H1 (cell line): ENCODE results near the gene AMN. TPM values are rescaled to one million over a fixed set of nuclear protein-coding genes. Genes with fewer than 3 reads are reported as not detected.

Source experiments
- CTCF ChIA-PET: fragments of 300-600 bp; sonication (Branson Sonifier 250); formaldehyde crosslinking; loops from one replicate; lab custom pipeline; 2021; ENCODE audit not compliant: partially characterized antibody; lab: Charles Lee
- POLR2A ChIA-PET: fragments of 300-600 bp; sonication (Branson Sonifier 250); formaldehyde crosslinking; loops from one replicate; lab custom pipeline; 2021; ENCODE audit warnings: inconsistent platforms; ENCODE audit not compliant: partially characterized antibody; lab: Charles Lee
- DNase-seq, 2 experiments: peaks; one replicate each; pipeline versions ENCODE4 v3.0.0 to v3.0.0-alpha.2; 2010 to 2022; ENCODE audit warnings: low spot score in 2 of 2, low read depth in 1 of 2, mixed read lengths in 1 of 2
- FAIRE-seq: peaks from 2 replicates; lab custom pipeline; 2011; peaks lifted over from hg19 to GRCh38; lab: Jason Lieb, UNC
- H2AFZ ChIP-seq: 2 replicates; pipeline ENCODE4 v1.8.1; 2012; ENCODE audit warnings: low read length, inconsistent platforms
- H2AK5ac ChIP-seq: 2 replicates; pipeline ENCODE4 v1.6.1; 2013; ENCODE audit warnings: low read depth, low read length
- H2BK120ac ChIP-seq: replicated peaks from 2 replicates; pipeline ENCODE3; 2013; ENCODE audit warnings: low read depth, low read length, inconsistent platforms
- H2BK12ac ChIP-seq: 2 replicates; pipeline ENCODE4 v1.6.1; 2013; ENCODE audit warnings: low read depth, low read length
- H2BK15ac ChIP-seq: 2 replicates; pipeline ENCODE4 v1.6.1; 2013; ENCODE audit warnings: low read length
- H2BK20ac ChIP-seq: 2 replicates; pipeline ENCODE4 v1.6.1; 2013; ENCODE audit warnings: low read length
- H2BK5ac ChIP-seq: 2 replicates; pipeline ENCODE4 v1.6.1; 2013; ENCODE audit warnings: low read depth, low read length
- H3K14ac ChIP-seq: 2 replicates; pipeline ENCODE4 v1.6.1; 2013; ENCODE audit warnings: inconsistent platforms; ENCODE audit not compliant: insufficient read length
- H3K18ac ChIP-seq: 2 replicates; pipeline ENCODE4 v1.6.1; 2013; ENCODE audit warnings: low read length; ENCODE audit errors: extremely low read depth
- H3K23ac ChIP-seq: 2 replicates; pipeline ENCODE4 v1.6.1; 2013; ENCODE audit warnings: inconsistent platforms; ENCODE audit not compliant: insufficient read length
- H3K23me2 ChIP-seq: 2 replicates; pipeline ENCODE4 v1.6.1; 2013; ENCODE audit warnings: low read depth, low read length
- H3K27ac ChIP-seq: 2 replicates; pipeline ENCODE4 v1.6.1; 2011; ENCODE audit warnings: low read depth, low read length, inconsistent platforms
- H3K27me3 ChIP-seq, 4 experiments: replicated peaks in 1 of 4; 1 replicate in 1 of 4; 2 replicates in 3 of 4; pipeline versions ENCODE4 v1.6.1 to v1.8.1; 2011 to 2013; ENCODE audit warnings: low read length in 3 of 4, mild to moderate bottlenecking in 3 of 4, inconsistent platforms in 2 of 4, mixed read lengths in 2 of 4, moderate library complexity in 1 of 4; ENCODE audit not compliant: control insufficient read depth in 3 of 4, insufficient read depth in 3 of 4; ENCODE audit errors: extremely low read depth in 1 of 4
- H3K36me3 ChIP-seq, 4 experiments: 2 replicates each; pipeline versions ENCODE4 v1.6.1 to v1.8.1; 2011 to 2013; ENCODE audit warnings: mild to moderate bottlenecking in 4 of 4, low read length in 3 of 4, moderate library complexity in 2 of 4, control low read depth in 1 of 4, inconsistent platforms in 1 of 4; ENCODE audit not compliant: insufficient read depth in 4 of 4, control insufficient read depth in 2 of 4
- H3K4ac ChIP-seq: replicated peaks from 2 replicates; pipeline ENCODE3; 2013; ENCODE audit warnings: low read length, low read depth, mixed read lengths, inconsistent platforms; ENCODE audit not compliant: insufficient read length
- H3K4me1 ChIP-seq, 4 experiments: replicated peaks in 1 of 4; 1 replicate in 1 of 4; 2 replicates in 3 of 4; pipeline versions ENCODE4 v1.6.1 to v1.8.1; 2011 to 2013; ENCODE audit warnings: low read length in 3 of 4, inconsistent platforms in 2 of 4, mixed read lengths in 1 of 4; ENCODE audit not compliant: insufficient read depth in 4 of 4, control insufficient read depth in 3 of 4
- H3K4me2 ChIP-seq, 2 experiments: 2 replicates each; pipeline versions ENCODE4 v1.6.1 to v1.8.1; 2011 to 2013; ENCODE audit warnings: low read depth in 2 of 2, low read length in 2 of 2, control low read depth in 1 of 2, inconsistent platforms in 1 of 2, mild to moderate bottlenecking in 1 of 2; ENCODE audit not compliant: insufficient read depth in 1 of 2
- H3K4me3 ChIP-seq, 4 experiments: fragments of 200-600, 300-600 bp in 1 of 4; sonication (generic), shearing (Covaris generic), sonication (Bioruptor Twin) in 1 of 4; 2 replicates each; pipeline versions ENCODE4 v1.5.1 to v1.8.1; 2011 to 2016; ENCODE audit warnings: low read length in 4 of 4, low read depth in 3 of 4, control low read depth in 2 of 4, inconsistent platforms in 2 of 4, mild to moderate bottlenecking in 2 of 4, mixed read lengths in 1 of 4, moderate library complexity in 1 of 4; ENCODE audit not compliant: insufficient read depth in 2 of 4; ENCODE audit errors: extremely low read depth in 1 of 4
- H3K56ac ChIP-seq: replicated peaks from 2 replicates; pipeline ENCODE3; 2013; ENCODE audit warnings: low read depth, mild to moderate bottlenecking, mixed read lengths, low read length, inconsistent platforms; ENCODE audit not compliant: insufficient read length
- H3K79me1 ChIP-seq: 2 replicates; pipeline ENCODE4 v1.6.1; 2013; ENCODE audit warnings: low read depth, low read length, control low read depth
- H3K79me2 ChIP-seq, 2 experiments: 2 replicates each; pipeline versions ENCODE4 v1.6.1 to v1.8.1; 2012 to 2013; ENCODE audit warnings: low read length in 2 of 2, mild to moderate bottlenecking in 2 of 2, inconsistent platforms in 1 of 2; ENCODE audit not compliant: insufficient read depth in 2 of 2, control insufficient read depth in 1 of 2
- H3K9ac ChIP-seq, 4 experiments: replicated peaks in 1 of 4; 1 replicate in 1 of 4; 2 replicates in 3 of 4; pipeline versions ENCODE4 v1.6.1 to v1.8.1; 2011 to 2013; ENCODE audit warnings: low read depth in 3 of 4, low read length in 3 of 4, control low read depth in 2 of 4, mild to moderate bottlenecking in 2 of 4, moderate library complexity in 2 of 4, inconsistent platforms in 1 of 4; ENCODE audit errors: extremely low read depth in 1 of 4
- H3K9me3 ChIP-seq, 2 experiments: 2 replicates each; pipeline versions ENCODE4 v1.6.1 to v1.8.1; 2012 to 2013; ENCODE audit warnings: mild to moderate bottlenecking in 2 of 2, moderate library complexity in 2 of 2, control low read depth in 1 of 2, inconsistent platforms in 1 of 2, low read depth in 1 of 2, low read length in 1 of 2, mixed read lengths in 1 of 2; ENCODE audit not compliant: insufficient read depth in 2 of 2
- H4K20me1 ChIP-seq, 2 experiments: replicated peaks in 1 of 2; 2 replicates each; pipeline versions ENCODE3 to v1.8.1; 2011 to 2013; ENCODE audit warnings: inconsistent platforms in 2 of 2, low read length in 2 of 2, mild to moderate bottlenecking in 1 of 2; ENCODE audit not compliant: insufficient read depth in 2 of 2, control insufficient read depth in 1 of 2
- H4K5ac ChIP-seq: 2 replicates; pipeline ENCODE4 v1.6.1; 2013; ENCODE audit warnings: low read length, low read depth, mixed read lengths, inconsistent platforms; ENCODE audit not compliant: insufficient read length
- H4K8ac ChIP-seq: 2 replicates; pipeline ENCODE4 v1.8.0; 2013; ENCODE audit warnings: mild to moderate bottlenecking, moderate library complexity, low read length, inconsistent platforms; ENCODE audit not compliant: insufficient read depth; ENCODE audit errors: extremely low read depth
- H4K91ac ChIP-seq: replicated peaks from 2 replicates; pipeline ENCODE3; 2013; ENCODE audit warnings: low read length, mixed read lengths, inconsistent platforms; ENCODE audit not compliant: insufficient read length
- ASH2L ChIP-seq: fragments of 200-600, 300-600 bp; sonication (generic); IDR thresholded peaks from one replicate; pipeline ENCODE4 v1.7.1; 2017; ENCODE audit warnings: low read length
- BCL11A ChIP-seq, 2 experiments: IDR thresholded peaks; one replicate each; pipeline ENCODE4 v1.6.1; 2011; ENCODE audit warnings: low read depth in 2 of 2, low read length in 2 of 2, mild to moderate bottlenecking in 2 of 2
- CTBP2 ChIP-seq: IDR thresholded peaks from 2 replicates; pipeline ENCODE4 v1.7.0; 2011; ENCODE audit warnings: borderline replicate concordance, mild to moderate bottlenecking, moderate library complexity, mixed read lengths, low read length; ENCODE audit not compliant: insufficient read depth, insufficient read length
- EP300 ChIP-seq, 2 experiments: IDR thresholded peaks; 1 replicate in 1 of 2; 2 replicates in 1 of 2; pipeline ENCODE4 v1.6.1; 2011 to 2012; ENCODE audit warnings: low read depth in 2 of 2, low read length in 2 of 2, mild to moderate bottlenecking in 2 of 2, borderline replicate concordance in 1 of 2, inconsistent platforms in 1 of 2, moderate library complexity in 1 of 2
- KDM1A ChIP-seq: fragments of 200-600, 300-600 bp; sonication (generic); IDR thresholded peaks from 2 replicates; pipeline ENCODE4 v1.7.1; 2016; ENCODE audit warnings: mild to moderate bottlenecking, low read length, borderline replicate concordance
- MAFK ChIP-seq: IDR thresholded peaks from 2 replicates; pipeline ENCODE4 v1.6.1; 2012; ENCODE audit warnings: low read depth, mild to moderate bottlenecking, improper control_type of control experiment, low read length
- RXRA ChIP-seq: IDR thresholded peaks from 2 replicates; pipeline ENCODE4 v1.6.1; 2011; ENCODE audit warnings: low read depth, mild to moderate bottlenecking, low read length, moderate library complexity; ENCODE audit not compliant: insufficient read depth
- SAP30 ChIP-seq: fragments of 300-600 bp; sonication (generic); IDR thresholded peaks from 2 replicates; pipeline ENCODE4 v1.7.1; 2012; ENCODE audit warnings: low read length, moderate library complexity, mild to moderate bottlenecking, inconsistent platforms; ENCODE audit not compliant: insufficient read depth, insufficient replicate concordance
- SP2 ChIP-seq: IDR thresholded peaks from 2 replicates; pipeline ENCODE4 v1.6.1; 2012; ENCODE audit warnings: mild to moderate bottlenecking, low read length, inconsistent platforms
- TEAD4 ChIP-seq: IDR thresholded peaks from 2 replicates; pipeline ENCODE4 v1.6.1; 2012; ENCODE audit warnings: low read depth, low read length, inconsistent platforms, mixed read lengths
- WGBS, 2 experiments: shearing (Covaris generic) in 1 of 2; methylation state at CpG; one replicate each; pipeline versions ENCODE4 v1.1.6 to v1.1.7; 2013 to 2015; ENCODE audit warnings: low lambda C conversion rate in 2 of 2, mixed read lengths in 2 of 2, inconsistent platforms in 1 of 2, low coverage in 1 of 2, missing lambda C conversion rate in 1 of 2; ENCODE audit not compliant: insufficient replicate concordance in 2 of 2, insufficient coverage in 1 of 2, insufficient read length in 1 of 2; ENCODE audit errors: extremely low coverage in 1 of 2, missing lambda C conversion rate in 1 of 2; 5-methylcytosine and 5-hydroxymethylcytosine counted together
- polyA plus RNA-seq, 7 experiments: library from polyadenylated mRNA; depleted of rRNA in 3 of 7; stranded (reverse) in 5 of 7; unstranded in 2 of 7; fragments of >200 nt in 5 of 7; fragments of 200-250 nt in 2 of 7; gene quantifications; 1 replicate in 5 of 7; 2 replicates in 1 of 7; 4 replicates in 1 of 7; pipeline versions ENCODE4 v1.2.1 to v1.2.3, GENCODE V29; 2011 to 2013; ENCODE audit warnings: missing spikeins in 2 of 7, mixed read lengths in 2 of 7
- total RNA-seq: library from RNA; stranded (reverse); fragmentation: NEBNext Ultra II Directional; extraction: Animal tissue kit (Norgen Biotek cat#: 25700); gene quantifications from 2 replicates; pipeline ENCODE4 v1.2.1, GENCODE V29; 2021

AMN gene
- total and polyA plus RNA-seq, 2 of the 8 experiments (the other 6 are each of a cell fraction or from before 2014, with no cell fraction given): 0.77 to 1.5 TPM

- Histone ChIP-seq H4K8ac (no peak overlapping the region), H3K27me3 (no peaks in the 10 kb centered on the region), H3K14ac (no peak overlapping the region), H2BK15ac (no peak overlapping the region), H4K5ac (no peak overlapping the region), H2BK20ac (no peak overlapping the region), H2BK12ac (no peak overlapping the region), H3K36me3 (no peaks in the 10 kb centered on the region), H3K9ac (no peak overlapping the region), H3K27ac (no peak overlapping the region), H2AK5ac (no peak overlapping the region), H3K4me3 (no peak overlapping the region), H3K4me2 (no peak overlapping the region), H2BK120ac (no peak overlapping the region), H4K20me1 (peaks cover 0 to 2% of the 10 kb centered on the region in 2 experiments), H3K23me2 (no peaks in the 10 kb centered on the region), H3K18ac (no peak overlapping the region), H3K4me1 (0 out of 7 replicates have a peak, but pooled peaks cover 0 to 4% (median 0%) of the 10 kb centered on the region in 4 experiments), H3K79me2 (no peaks in the 10 kb centered on the region), H4K91ac (no peak overlapping the region), H3K9me3 (no peaks in the 10 kb centered on the region), H3K79me1 (no peaks in the 10 kb centered on the region), H3K4ac (no peak overlapping the region), H3K56ac (no peak overlapping the region), H3K23ac (no peak overlapping the region), H2BK5ac (no peak overlapping the region), H2AFZ (no peak overlapping the region)
- TF ChIP-seq EP300 (IDR thresholded peaks at IDR 0.05; ENCODE audit: borderline replicate concordance in 1 of 2, low read depth in 2 of 2, low read length in 2 of 2): no peak
- TF ChIP-seq BCL11A (IDR thresholded peaks at IDR 0.05; ENCODE audit: low read depth in 2 of 2, low read length in 2 of 2): no peak
- TF ChIP-seq KDM1A: no peak
- no peak for TF ChIP-seq CTBP2
- no peak for TF ChIP-seq RXRA
- TF ChIP-seq SP2: no peak
- TF ChIP-seq MAFK: no peak
- no peak for TF ChIP-seq ASH2L
- no peak for TF ChIP-seq TEAD4
- TF ChIP-seq SAP30: no peak
- WGBS, 2 experiments: 93% methylated on average over 8 of the region's 8 CpGs; no CpG with 5 or more reads in 1 of the 2 experiments
- FAIRE-seq: no peak
- no peak for DNase-seq
- ChIA-PET POLR2A (no interaction called here), CTCF (interaction anchor here (0.7 to 1.2 kb wide), 4 partner anchors 9 to 97 kb away, joined by 3 to 5 read pairs (median 4); no protein-coding TSS in a partner anchor)
Measured at GRCh38 chr14:102892651-102893050, 29.8 kb upstream of the AMN start.
